Endothelial cell of hepatic sinusoid (primary cell): Measurements from ENCODE around the gene RALGDS.

Experiments
- in situ Hi-C: cut with HindIII; loops from 2 replicates; pipeline ENCODE4 v1.10.0; 2017; ENCODE audit warnings: low sequenced_read_pairs

Gene RALGDS

DNA sequence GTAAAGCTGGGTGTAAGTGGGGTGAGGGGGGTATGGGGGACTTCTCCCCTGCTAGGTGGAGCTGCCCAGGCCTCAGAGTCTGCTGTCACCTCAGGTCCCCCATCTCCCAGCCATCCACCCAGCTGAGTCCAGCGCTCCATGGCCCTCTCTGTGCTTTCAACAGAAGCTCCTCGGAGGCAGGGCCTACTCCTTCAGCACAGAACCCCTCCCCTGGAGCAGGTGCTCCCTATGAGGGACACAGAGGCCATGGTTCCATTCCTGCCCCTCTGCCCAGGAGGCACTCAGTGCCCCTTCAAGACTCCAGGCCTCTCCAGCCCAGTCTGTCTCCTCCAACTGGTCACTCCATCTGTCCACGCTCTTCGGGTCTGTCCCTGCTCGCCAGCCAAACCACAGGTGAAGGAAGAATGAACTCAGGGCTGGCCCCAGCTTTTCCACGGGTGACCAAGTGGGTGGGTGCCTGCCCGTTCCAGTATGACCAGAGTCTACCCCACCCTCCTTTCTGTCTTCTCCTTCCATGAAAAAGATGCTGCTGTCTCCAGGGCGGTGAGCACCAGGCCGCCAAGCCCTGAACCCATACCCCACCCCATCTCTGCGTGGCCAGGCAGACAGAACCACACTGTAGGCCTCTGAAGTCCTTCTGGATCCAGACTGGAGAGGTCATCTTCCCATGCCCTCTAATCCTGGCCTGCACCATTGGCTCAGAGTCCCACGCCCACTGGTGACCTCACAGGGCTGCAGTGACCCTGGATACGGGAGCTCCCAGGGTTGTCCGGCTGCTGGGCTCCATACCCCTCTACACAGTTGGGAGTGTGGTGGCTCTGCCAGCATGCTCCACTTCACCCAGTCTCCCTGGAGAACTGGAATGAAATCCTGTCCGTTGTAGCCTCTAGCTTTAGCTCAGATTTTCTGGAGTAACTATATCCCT, 30.8 kb upstream of the RALGDS start:
- in situ Hi-C loops: no loop called here

GRCh38 chr9:133151041-133151440, 30.0 kb upstream of the RALGDS start:
- in situ Hi-C loops: no loop called here

- in situ Hi-C loops: no loop called here
Measured at GRCh38 chr9:133149130-133150015, 28.3 kb upstream of the RALGDS start.

- in situ Hi-C loops: no loop called here
Measured at GRCh38 chr9:133148199-133149129, 27.4 kb upstream of the RALGDS start.

DNA sequence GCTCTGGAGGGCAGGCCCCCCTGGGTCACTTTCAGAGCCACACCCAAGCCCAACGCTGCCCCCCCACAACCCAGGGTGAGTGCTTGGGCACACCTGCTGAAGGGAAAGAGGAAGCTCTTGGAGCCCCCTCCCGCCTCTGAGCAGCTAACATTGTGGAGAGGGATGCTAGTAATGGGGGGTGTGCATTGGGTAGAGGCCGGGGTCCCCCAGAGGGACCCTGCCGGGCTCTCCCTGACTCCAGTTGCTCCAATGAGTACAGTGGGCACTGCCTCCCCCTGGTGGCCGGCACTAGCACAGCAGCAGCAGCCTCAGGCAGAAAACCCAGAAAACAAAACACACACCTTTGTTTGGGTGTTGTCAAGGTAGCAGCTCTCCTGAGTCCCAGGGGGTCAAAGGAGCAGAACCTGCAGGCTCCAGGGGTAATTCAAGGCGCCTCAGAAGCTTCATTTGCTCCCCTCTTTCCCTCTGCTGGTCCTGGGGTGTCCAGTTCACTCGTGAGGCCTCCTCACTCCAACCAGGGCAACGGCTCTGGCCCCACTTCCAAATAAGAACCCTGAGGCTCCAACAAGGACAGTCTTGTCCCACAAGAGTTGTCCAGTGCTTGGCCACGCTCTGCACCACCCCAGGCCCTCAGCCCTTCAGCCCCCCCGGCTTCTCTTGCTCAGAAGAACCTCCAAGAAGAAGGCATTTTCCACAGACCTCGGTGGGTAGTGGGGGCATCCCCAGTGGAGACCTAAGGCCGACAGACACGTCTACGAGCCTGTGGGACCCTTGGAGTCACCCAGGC, 26.6 kb upstream of the RALGDS start:
- in situ Hi-C loops: no loop called here

DNA sequence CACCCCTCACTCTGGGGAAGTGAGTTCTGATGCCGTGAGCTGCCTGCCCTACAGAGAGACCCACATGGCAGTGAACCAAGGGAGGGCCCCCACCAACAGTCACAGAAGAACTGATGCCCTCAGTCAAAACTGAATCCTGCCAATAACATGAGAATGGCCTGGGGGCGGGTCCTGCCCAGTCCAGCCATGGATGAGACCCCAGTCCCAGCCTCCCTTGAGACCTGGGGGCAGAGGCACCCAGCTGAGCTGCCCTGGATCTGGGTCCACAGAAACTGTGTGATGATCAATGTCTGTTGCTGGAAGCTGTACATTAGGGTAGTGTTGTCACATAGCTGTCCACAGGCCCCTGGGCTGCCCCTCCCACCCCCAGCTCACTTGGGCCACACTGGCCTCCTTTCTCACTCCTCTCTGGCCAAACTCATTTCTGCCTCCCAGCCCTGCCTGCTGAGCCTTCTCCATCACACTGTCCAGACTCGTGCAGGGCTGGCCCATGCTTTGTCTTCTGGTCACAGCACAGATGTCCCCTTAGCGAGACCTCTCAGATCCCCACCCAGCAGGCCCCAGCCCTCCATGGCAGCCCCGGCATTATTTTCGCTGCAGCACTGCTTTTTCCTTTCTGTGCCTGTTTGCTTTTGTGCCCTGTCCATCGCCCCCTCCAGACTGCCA, 25.8 kb upstream of the RALGDS start:
- in situ Hi-C loops: no loop called here

- in situ Hi-C loops: no loop called here
Measured at GRCh38 chr9:133144904-133145851, 24.1 kb upstream of the RALGDS start.

DNA sequence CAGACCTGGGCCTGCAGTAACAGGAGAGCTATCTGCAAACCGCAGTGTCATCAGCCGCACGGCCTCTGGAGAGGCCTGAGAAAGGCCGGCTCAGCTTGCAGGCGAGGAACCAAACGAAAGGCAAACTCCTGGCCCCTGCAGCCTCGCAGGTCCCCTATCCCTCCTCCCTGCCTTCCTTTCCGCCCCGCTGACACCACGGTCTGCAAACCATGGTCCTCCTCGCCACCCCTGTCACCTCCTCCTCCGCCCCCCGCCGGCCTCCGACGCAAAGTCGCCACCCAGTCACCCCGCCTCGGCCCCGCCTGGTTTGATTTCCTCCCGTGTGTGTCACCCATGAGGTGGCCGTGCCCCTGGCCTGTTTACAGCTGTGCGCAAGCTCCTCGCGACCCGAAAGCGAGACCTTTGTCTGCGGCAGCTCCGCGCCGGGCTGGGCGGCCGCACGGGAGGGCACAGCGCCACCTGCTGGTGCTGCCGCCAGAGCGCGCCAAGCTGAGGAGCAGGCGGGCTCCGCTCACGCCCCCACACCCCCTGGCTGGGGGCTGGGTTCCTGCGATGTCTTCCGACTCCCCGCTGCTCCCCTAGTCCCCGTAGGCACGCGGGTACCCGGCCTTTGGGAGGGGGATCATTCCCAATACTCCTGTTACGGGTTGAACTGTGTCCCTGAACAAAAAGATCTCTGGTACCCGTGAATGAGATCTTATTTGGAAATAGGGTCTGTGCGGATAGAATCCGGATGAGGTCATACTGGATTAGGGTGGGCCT, 23.3 kb upstream of the RALGDS start:
- in situ Hi-C loops: no loop called here

DNA sequence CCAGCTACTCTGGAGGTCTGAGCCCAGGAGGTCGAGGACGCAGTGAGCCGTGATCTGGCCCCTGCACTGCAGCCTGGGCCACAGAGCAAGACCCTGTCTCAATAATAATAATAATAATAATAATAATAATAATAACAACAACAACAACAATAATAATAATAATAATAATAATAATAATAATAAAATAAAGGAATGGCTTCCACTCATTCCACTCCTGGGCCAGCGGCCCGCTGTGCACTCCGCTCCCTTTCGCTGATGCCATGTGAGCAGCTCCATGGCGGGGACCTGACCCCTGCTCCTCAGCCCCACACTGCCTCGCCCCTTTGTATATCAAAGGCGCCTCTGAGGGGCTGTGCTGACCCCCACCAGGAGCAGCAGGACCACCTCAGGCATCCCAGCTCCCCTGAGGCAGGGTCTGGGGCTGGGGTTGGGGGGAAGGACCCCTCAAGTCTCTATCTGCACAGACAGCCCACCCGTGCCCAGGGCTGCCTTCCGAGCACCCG, 22.6 kb upstream of the RALGDS start:
- in situ Hi-C loops: no loop called here

DNA sequence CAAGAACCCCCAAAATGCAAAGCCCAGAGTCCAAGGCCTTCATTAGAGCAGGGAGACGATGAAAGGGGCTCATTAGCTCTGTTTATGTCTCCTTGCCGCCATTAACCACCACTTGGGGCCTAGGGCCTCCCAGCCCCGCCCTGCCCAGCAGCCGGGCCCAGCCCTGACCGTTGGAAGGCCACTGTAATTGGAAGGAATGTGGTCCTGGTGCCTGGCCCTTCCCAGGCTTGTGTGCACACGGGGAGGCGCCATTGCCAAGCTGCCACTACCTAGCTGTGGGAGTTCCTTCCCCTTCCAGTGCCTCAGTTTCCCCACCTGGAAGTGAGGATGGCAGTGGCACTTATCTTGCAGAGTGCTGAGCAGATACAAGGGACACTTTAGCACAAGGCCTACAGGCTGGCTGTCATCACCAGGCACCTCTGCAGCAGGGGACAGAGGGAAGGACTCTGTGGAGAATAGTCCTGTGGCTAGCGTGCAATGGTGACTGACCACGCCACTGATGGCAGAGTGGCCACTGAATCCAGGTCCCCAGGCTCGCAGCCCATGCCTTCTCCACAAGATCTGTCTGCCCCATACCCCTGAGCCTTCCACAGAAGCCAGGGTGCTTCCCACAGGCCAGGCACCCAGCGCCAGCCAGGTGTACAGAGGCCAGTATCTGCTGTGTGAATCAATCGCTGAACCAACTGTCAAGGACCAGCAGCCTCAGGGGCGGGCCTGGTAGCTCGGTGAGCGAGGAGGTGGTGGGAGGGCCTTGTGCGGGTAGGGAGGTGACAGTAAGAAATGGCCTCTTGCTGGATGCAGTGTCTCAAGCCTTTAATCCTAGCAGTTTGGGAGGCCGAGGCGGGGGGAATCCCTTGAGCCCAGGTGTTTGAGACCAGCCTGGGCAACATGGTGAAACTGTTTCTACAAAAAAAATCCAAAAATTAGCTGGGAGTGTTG, 21.9 kb upstream of the RALGDS start:
- in situ Hi-C loops: no loop called here

GRCh38 chr9:133141833-133142595, 21.0 kb upstream of the RALGDS start:
- in situ Hi-C loops: no loop called here

DNA sequence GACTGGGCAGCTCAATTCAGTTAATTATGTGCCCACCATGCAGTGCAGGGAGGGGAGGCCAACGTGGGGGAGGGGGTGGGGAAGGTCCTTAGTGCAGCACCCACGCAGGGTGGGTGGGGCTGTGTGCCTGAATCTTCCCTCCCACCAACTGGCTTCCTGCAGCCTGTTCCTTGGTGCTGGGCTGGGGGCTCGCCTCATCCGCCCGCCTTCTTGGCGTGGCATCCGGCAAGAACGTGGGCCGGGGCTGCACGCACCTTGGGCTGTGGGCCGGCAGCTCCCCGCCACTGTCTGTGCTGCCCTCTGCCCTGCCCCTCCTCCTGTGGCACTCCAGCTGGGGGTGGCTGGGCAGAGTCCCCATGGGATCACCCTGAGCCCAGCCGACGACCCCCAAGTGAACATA, 19.6 kb upstream of the RALGDS start:
- in situ Hi-C loops: no loop called here

DNA sequence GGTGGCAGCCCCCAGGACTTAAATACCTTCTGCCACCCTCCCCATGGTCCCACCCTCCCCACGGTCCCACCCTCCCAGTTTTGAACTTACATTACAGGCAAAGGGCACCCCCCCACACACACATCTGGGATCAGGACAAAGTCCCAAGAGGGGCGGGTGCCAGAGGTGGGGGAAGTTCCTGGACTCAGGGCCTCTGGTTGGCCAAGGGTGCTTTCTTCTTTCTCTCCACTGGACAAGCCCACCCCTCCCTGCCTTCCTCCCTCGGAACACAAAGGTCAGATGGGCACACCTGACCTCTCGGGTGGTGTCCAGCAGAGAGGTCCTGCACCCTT, 19.1 kb upstream of the RALGDS start:
- in situ Hi-C loops: no loop called here

GRCh38 chr9:133139246-133140173, 18.5 kb upstream of the RALGDS start:
- in situ Hi-C loops: no loop called here
